ENCODE measurements around the gene PLAAT4. TPM values are rescaled to one million over a fixed set of nuclear protein-coding genes. Genes with fewer than 3 reads are reported as not detected.

PLAAT4 gene
- total and polyA plus RNA-seq, 2 donors (not counting 3 experiments of a cell fraction or from before 2014, with no cell fraction given), result 0.95 to 1.7 TPM

DNA sequence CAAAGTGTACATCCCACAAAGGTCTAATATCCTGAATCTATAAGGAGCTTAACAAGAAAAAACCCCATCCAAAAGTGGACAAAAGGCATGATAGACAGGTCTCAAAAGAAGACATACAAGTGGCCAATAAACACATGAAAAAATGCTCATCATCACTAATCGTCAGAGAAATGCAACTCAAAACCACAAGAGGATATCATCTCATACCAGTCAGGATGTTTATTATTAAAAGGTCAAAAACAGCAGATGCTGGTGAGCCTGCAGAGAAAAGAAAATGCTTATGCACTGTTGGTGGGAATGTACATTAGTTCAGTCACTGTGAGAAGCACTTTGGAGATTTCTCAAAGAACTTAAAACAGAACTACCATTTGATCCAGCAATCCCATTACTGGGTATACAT is 18.1 kb upstream of the PLAAT4 start:
- Histone ChIP-seq H3K9ac (replicated peaks; ENCODE audit: extremely low read depth, insufficient read depth, low read length) (no peak overlapping the region), H4K20me1 (replicated peaks; ENCODE audit: control insufficient read depth, extremely low read depth, insufficient read depth, low read length) (no peaks in the 10 kb centered on the region), H3K36me3 (ENCODE audit: control insufficient read depth in 2 of 2, extremely low read depth in 1 of 2, insufficient read depth in 2 of 2, low read length in 2 of 2) (no peaks in the 10 kb centered on the region), H3K27ac (ENCODE audit: insufficient read depth, low read depth, low read length) (no peak overlapping the region), H3K4me1 (ENCODE audit: control insufficient read depth, extremely low read depth, insufficient read depth, low read length) (no peaks in the 10 kb centered on the region), H3K4me2 (ENCODE audit: insufficient read depth, low read length) (no peak overlapping the region), H3K27me3 (ENCODE audit: control insufficient read depth in 2 of 2, insufficient read depth in 2 of 2, low read length in 2 of 2) (peaks cover 0 to 7% of the 10 kb centered on the region in 2 experiments), H3K9me1 (replicated peaks; ENCODE audit: control insufficient read depth, extremely low read depth, insufficient read depth, low read length) (no peaks in the 10 kb centered on the region), H3K4me3 (replicated peaks in 1 of 3; ENCODE audit: insufficient read depth in 1 of 3, low read depth in 1 of 3, low read length in 3 of 3) (no peak overlapping the region), H2AFZ (ENCODE audit: low read depth, low read length) (no peak overlapping the region), H3K79me2 (ENCODE audit: control insufficient read depth, insufficient read depth, low read length) (no peaks in the 10 kb centered on the region), H3K9me3 (replicated peaks; ENCODE audit: control insufficient read depth, insufficient read depth, low read length) (no peaks in the 10 kb centered on the region)
- DNase-seq (ENCODE audit: low read depth, low spot score) (no peak), FAIRE-seq (no peak)
- BruUV-seq (replicated peaks), result no TSS peak
- CTCF ChIA-PET, result interaction anchor here (0.7 kb wide), 1 partner anchor 9 kb away, joined by 3 read pairs; no protein-coding TSS in a partner anchor
- no peak for TF ChIP-seq JUN (IDR thresholded peaks at IDR 0.05; ENCODE audit: borderline replicate concordance, insufficient read depth, insufficient read length, low read depth)
- no peak for TF ChIP-seq GATA2 (IDR thresholded peaks at IDR 0.05; ENCODE audit: insufficient read depth, insufficient read length, low read depth, low read length)
- TF ChIP-seq, protein P1, sequence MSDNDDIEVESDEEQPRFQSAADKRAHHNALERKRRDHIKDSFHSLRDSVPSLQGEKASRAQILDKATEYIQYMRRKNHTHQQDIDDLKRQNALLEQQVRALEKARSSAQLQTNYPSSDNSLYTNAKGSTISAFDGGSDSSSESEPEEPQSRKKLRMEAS (IDR thresholded peaks at IDR 0.05; ENCODE audit: insufficient read depth, insufficient read length), result no peak
- no peak for TF ChIP-seq MYC (IDR thresholded peaks at IDR 0.05; ENCODE audit: low read depth, low read length)
- TF ChIP-seq POLR2A (IDR thresholded peaks at IDR 0.05; ENCODE audit: low read depth, low read length), result no peak
- no peak for TF ChIP-seq FOS (IDR thresholded peaks at IDR 0.05; ENCODE audit: borderline replicate concordance, insufficient read depth, low read length)
- TF ChIP-seq EZH2 (IDR thresholded peaks at IDR 0.05; ENCODE audit: borderline replicate concordance, low read depth, low read length, severe bottlenecking), result no peak
- no peak for TF ChIP-seq POLR2AphosphoS5 (IDR thresholded peaks at IDR 0.05; ENCODE audit: insufficient read depth, low read depth, low read length)
- TF ChIP-seq, protein P2, sequence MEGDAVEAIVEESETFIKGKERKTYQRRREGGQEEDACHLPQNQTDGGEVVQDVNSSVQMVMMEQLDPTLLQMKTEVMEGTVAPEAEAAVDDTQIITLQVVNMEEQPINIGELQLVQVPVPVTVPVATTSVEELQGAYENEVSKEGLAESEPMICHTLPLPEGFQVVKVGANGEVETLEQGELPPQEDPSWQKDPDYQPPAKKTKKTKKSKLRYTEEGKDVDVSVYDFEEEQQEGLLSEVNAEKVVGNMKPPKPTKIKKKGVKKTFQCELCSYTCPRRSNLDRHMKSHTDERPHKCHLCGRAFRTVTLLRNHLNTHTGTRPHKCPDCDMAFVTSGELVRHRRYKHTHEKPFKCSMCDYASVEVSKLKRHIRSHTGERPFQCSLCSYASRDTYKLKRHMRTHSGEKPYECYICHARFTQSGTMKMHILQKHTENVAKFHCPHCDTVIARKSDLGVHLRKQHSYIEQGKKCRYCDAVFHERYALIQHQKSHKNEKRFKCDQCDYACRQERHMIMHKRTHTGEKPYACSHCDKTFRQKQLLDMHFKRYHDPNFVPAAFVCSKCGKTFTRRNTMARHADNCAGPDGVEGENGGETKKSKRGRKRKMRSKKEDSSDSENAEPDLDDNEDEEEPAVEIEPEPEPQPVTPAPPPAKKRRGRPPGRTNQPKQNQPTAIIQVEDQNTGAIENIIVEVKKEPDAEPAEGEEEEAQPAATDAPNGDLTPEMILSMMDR (IDR thresholded peaks at IDR 0.05; ENCODE audit: extremely low read depth in 1 of 2, insufficient read depth in 1 of 2, low read depth in 1 of 2, low read length in 2 of 2), result no peak
- intact Hi-C loops (cut with micrococcal nuclease) (no loop called here), dilution Hi-C loops (cut with MboI; ENCODE audit: extremely low pct_ligation_motif_present, low sequenced_read_pairs) (no loop called here)
- POLR2A ChIA-PET, result no interaction called here
